Transverse colon (tissue), 4 donors: Measurements from ENCODE around the gene MBNL2. TPM values are rescaled to one million over a fixed set of nuclear protein-coding genes. Genes with fewer than 3 reads are reported as not detected.
A peak's percentile ranks its signal among the peaks of the same experiment; 100 is the strongest.

Source experiments
- DNase-seq: peaks from one replicate; pipeline ENCODE4 v3.0.0-alpha.2; 2019
- H3K27ac ChIP-seq, 4 donors: fragments of 200-600 bp; sonication (generic); 2 replicates each; pipeline ENCODE4 v1.5.1; 2016 to 2018; ENCODE audit warnings: inconsistent platforms in 4 of 4
- H3K27me3 ChIP-seq: fragments of 200-600 bp; sonication (generic); 2 replicates; pipeline ENCODE4 v1.5.1; 2017; ENCODE audit warnings: inconsistent platforms
- H3K36me3 ChIP-seq, 4 donors: fragments of 200-600 bp; sonication (generic); 2 replicates each; pipeline ENCODE4 v1.5.1; 2017 to 2019; ENCODE audit warnings: inconsistent platforms in 4 of 4
- H3K4me1 ChIP-seq, 4 donors: fragments of 200-600 bp; sonication (generic); 2 replicates each; pipeline ENCODE4 v1.5.1; 2017 to 2020; ENCODE audit warnings: inconsistent platforms in 4 of 4
- H3K4me3 ChIP-seq, 4 donors: fragments of 200-600 bp; sonication (generic); 1 replicate in 1 of 4; 2 replicates in 3 of 4; pipeline versions ENCODE4 v1.5.1 to v1.6.1; 2017 to 2019; ENCODE audit warnings: inconsistent platforms in 4 of 4
- H3K9me3 ChIP-seq, 2 donors: fragments of 200-600 bp; sonication (generic); 2 replicates each; pipeline ENCODE4 v1.5.1; 2017 to 2019; ENCODE audit warnings: inconsistent platforms in 2 of 2
- CTCF ChIP-seq, 5 experiments: fragments of 200-600 bp in 3 of 5; fragments of 450-650 bp in 2 of 5; sonication (generic) in 3 of 5; IDR thresholded peaks; 1 replicate in 2 of 5; 2 replicates in 3 of 5; pipeline ENCODE4 v1.5.1; 2016 to 2017; ENCODE audit warnings: antibody characterized with exemption in 5 of 5, inconsistent platforms in 3 of 5, mild to moderate bottlenecking in 2 of 5, moderate library complexity in 1 of 5
- EP300 ChIP-seq: sonication (generic); formaldehyde crosslinking; IDR thresholded peaks from one replicate; pipeline ENCODE4 v1.6.1; 2017; ENCODE audit warnings: antibody characterized with exemption, low read depth
- POLR2A ChIP-seq: fragments of 450-650 bp; IDR thresholded peaks from one replicate; pipeline ENCODE4 v1.6.1; 2016; ENCODE audit warnings: antibody characterized with exemption, mild to moderate bottlenecking, moderate library complexity
- POLR2AphosphoS5 ChIP-seq, 3 donors: sonication (generic); formaldehyde crosslinking; IDR thresholded peaks; one replicate each; pipeline ENCODE4 v1.6.1; 2016; ENCODE audit warnings: antibody characterized with exemption in 3 of 3
- WGBS, 2 donors: methylation state at CpG; one replicate each; pipeline ENCODE4 v1.1.5; 2018; ENCODE audit warnings: low coverage in 1 of 2; 5-methylcytosine and 5-hydroxymethylcytosine counted together
- in situ Hi-C, 4 donors: fragments of 200-750 bp; cut with MboI; loops; one replicate each; pipeline versions ENCODE4 v1.15.0 to v1.15.1; 2017; ENCODE audit warnings: low sequenced_read_pairs in 3 of 4, low pct_ligation_motif_present in 1 of 4, low pct_unique_long_range_greater_than_20kb in 1 of 4
- intact Hi-C: fragments of 100-400 bp; cut with DNase I; formaldehyde crosslinking; loops from one replicate; pipeline ENCODE4 v1.15.1; 2023; ENCODE audit warnings: low total_unique reads
- total RNA-seq, 4 donors: library from RNA; depleted of rRNA; stranded (reverse); fragments of >200 nt; gene quantifications; one replicate each; pipeline ENCODE4 v1.1.0, GENCODE V29; 2016

MBNL2 gene
- total RNA-seq, 4 donors from 2014 or later, result 26.9 to 53.7 (median 46.1) TPM

- Histone ChIP-seq H3K27me3 (no peaks in the 10 kb centered on the region), H3K36me3 (no peaks in the 10 kb centered on the region), H3K4me3 (no peak overlapping the region), H3K4me1 (peaks cover 0 to 28% (median 8%) of the 10 kb centered on the region in 4 donors), H3K27ac (peak overlapping the region in 1 of 4 donors; percentile 12), H3K9me3 (no peaks in the 10 kb centered on the region)
- TF ChIP-seq POLR2A (no peak), CTCF (IDR thresholded peaks at IDR 0.05) (no peak), EP300 (no peak), POLR2AphosphoS5 (IDR thresholded peaks at IDR 0.05) (no peak)
- 77 to 79% methylated on average over 5 to 6 of the region's 6 CpGs for WGBS, 2 donors
- DNase-seq, result no peak
- intact Hi-C loops, result no loop called here
- in situ Hi-C loops, result no loop called here
Measured at GRCh38 chr13:97327086-97327485, 105.0 kb downstream of the MBNL2 start.

- WGBS, 2 donors, result 75 to 84% methylated on average over 4 of the region's 4 CpGs
- in situ Hi-C loops, result no loop called here
- Histone ChIP-seq H3K27ac (peak overlapping the region; percentile 32 to 57 (median 48)), H3K9me3 (no peaks in the 10 kb centered on the region), H3K4me1 (peaks cover 0 to 24% (median 5%) of the 10 kb centered on the region in 4 donors), H3K36me3 (no peaks in the 10 kb centered on the region), H3K27me3 (no peaks in the 10 kb centered on the region), H3K4me3 (no peak overlapping the region)
- TF ChIP-seq POLR2AphosphoS5 (IDR thresholded peaks at IDR 0.05), result no peak
- TF ChIP-seq POLR2A, result no peak
- TF ChIP-seq CTCF (IDR thresholded peaks at IDR 0.05), result no peak
- no peak for TF ChIP-seq EP300
- DNase-seq, result no peak
- intact Hi-C loops, result no loop called here
Measured at GRCh38 chr13:97327506-97328221, 105.5 kb downstream of the MBNL2 start.

GRCh38 chr13:97328222-97328790 lies 106.2 kb downstream of the MBNL2 start:
- in situ Hi-C loops, result no loop called here
- H3K4me1 ChIP-seq, result peaks cover 0 to 18% (median 2%) of the 10 kb centered on the region in 4 donors
- DNase-seq, result no peak
- no peaks in the 10 kb centered on the region for H3K27me3 ChIP-seq
- H3K4me3 ChIP-seq, result no peak overlapping the region
- H3K9me3 ChIP-seq, result no peaks in the 10 kb centered on the region
- intact Hi-C loops, result no loop called here
- 84 to 88% methylated on average over 7 to 12 of the region's 12 CpGs for WGBS, 2 donors
- H3K36me3 ChIP-seq, result no peaks in the 10 kb centered on the region
- peak overlapping the region; percentile 32 to 57 (median 48) for H3K27ac ChIP-seq
- TF ChIP-seq CTCF (IDR thresholded peaks at IDR 0.05) (no peak), POLR2AphosphoS5 (IDR thresholded peaks at IDR 0.05) (no peak), POLR2A (no peak), EP300 (no peak)

- 63 to 69% methylated on average over 4 of the region's 4 CpGs for WGBS, 2 donors
- Histone ChIP-seq H3K27ac (peak overlapping the region in 2 of 4 donors; percentile 32 to 51), H3K27me3 (no peaks in the 10 kb centered on the region), H3K4me1 (peaks cover 0 to 16% (median 2%) of the 10 kb centered on the region in 4 donors), H3K4me3 (no peak overlapping the region), H3K9me3 (no peaks in the 10 kb centered on the region), H3K36me3 (no peaks in the 10 kb centered on the region)
- intact Hi-C loops, result no loop called here
- in situ Hi-C loops, result no loop called here
- DNase-seq, result no peak
- TF ChIP-seq POLR2AphosphoS5 (IDR thresholded peaks at IDR 0.05) (no peak), CTCF (IDR thresholded peaks at IDR 0.05) (no peak), EP300 (no peak)
Measured at GRCh38 chr13:97329331-97329730, 107.2 kb downstream of the MBNL2 start.
